ENCODE measurements around the gene PIEZO2.
"Not testable (repeated sequence)": the region's sequence is repeated elsewhere in the genome, so short reads cannot be mapped to it uniquely, and the experiment has no call there.

The PIEZO2 gene

GRCh38 chr18:10894501-10894900, 254.9 kb downstream of the PIEZO2 start:
- no peak for DNase-seq (ENCODE audit: low spot score)

GRCh38 chr18:10893761-10894160, 255.6 kb downstream of the PIEZO2 start:
- no peak for DNase-seq (ENCODE audit: low spot score)

- no peak for DNase-seq (ENCODE audit: low spot score)
Observed at GRCh38 chr18:10893196-10893595, 256.2 kb downstream of the PIEZO2 start.

DNA sequence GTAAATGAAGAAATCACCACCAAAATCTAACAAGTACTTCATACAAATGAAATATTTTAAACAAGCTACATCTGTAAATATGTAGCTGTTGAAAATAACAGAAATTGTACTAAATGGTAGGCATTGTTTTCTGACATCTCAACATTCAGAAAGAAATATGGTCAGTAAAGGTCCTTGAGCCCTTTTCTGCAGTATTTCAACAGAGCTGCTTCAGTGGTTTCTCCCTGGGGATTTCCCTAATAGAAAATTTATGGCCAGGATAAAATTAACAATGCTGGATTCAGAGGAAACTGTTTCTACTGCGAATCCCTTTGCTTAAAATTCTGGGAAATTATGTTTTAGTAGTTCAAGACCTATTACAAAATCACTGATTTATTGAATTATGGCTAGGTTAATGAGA, 256.6 kb downstream of the PIEZO2 start:
- no peak for DNase-seq (ENCODE audit: low spot score)

- DNase-seq (ENCODE audit: low spot score): no peak
Observed at GRCh38 chr18:10890022-10890421, 259.3 kb downstream of the PIEZO2 start.

DNA sequence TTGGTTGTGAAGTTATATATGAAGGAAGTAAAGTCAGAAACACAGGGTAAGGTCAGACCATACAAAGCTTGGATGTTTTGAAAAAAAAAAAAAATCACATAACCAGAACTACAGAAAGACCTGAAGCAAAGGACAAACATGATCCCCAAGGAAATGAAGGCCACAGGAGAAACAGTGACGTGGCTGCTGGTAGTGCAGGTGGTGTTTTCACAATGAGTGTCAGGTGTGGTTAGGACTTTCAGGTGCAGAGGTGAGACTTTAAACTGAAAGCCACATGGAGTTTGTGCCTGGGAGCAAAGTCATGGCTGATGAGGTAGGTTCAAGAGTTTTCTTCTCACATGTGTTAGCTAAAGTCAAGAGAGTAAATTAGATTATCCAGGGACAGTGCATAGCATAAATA, 270.7 kb downstream of the PIEZO2 start:
- DNase-seq (ENCODE audit: low spot score): no peak

- no peak for DNase-seq (ENCODE audit: low spot score)
Observed at GRCh38 chr18:10877987-10878386, 271.4 kb downstream of the PIEZO2 start.

GRCh38 chr18:10875811-10876210, 273.6 kb downstream of the PIEZO2 start:
- no peak for DNase-seq (ENCODE audit: low spot score)

GRCh38 chr18:10872304-10872703, 277.1 kb downstream of the PIEZO2 start:
- DNase-seq (ENCODE audit: low spot score): no peak

GRCh38 chr18:10864722-10865121, 284.6 kb downstream of the PIEZO2 start:
- no peak for DNase-seq (ENCODE audit: low spot score)

GRCh38 chr18:10863026-10863425, 286.3 kb downstream of the PIEZO2 start:
- DNase-seq (ENCODE audit: low spot score): no peak

DNA sequence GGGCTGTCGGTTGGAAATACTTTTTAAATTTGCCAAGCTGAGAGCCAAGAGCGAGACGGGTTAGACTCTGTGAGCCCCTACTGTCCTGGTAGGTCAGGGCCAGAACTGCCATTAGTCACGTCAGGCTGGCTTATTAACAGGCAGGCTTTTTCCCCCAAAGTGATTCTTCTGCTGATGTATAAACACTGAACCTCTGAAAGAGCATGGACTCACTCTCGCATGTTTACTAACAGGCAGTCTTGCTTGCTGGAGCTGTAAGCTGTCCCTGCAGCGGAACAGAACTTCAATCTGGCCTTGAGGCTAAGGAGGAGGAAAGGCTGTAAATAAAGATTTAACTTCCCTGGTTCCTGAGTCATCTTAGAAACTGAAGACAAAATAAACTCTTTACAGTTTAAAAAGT, 288.4 kb downstream of the PIEZO2 start:
- DNase-seq (ENCODE audit: low spot score): no peak

DNA sequence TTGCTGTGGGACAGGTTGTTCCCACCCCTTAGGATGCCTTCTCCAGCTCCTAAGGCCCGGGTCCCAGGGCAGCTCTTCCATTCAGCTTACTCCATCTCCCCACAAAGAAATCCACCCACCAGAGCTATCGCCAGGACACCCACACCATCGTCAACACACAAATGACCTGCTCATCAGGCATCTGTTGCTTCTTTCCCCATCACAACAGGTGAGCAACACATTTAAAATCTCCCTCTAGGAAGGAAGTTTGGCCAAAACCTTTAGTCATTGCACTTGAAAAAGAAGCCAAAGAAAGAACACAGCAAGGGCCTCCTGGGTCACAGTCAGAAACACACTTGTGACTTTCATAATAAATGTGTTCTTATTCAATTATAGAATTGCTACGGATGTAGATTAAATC, 289.0 kb downstream of the PIEZO2 start:
- no peak for DNase-seq (ENCODE audit: low spot score)

DNA sequence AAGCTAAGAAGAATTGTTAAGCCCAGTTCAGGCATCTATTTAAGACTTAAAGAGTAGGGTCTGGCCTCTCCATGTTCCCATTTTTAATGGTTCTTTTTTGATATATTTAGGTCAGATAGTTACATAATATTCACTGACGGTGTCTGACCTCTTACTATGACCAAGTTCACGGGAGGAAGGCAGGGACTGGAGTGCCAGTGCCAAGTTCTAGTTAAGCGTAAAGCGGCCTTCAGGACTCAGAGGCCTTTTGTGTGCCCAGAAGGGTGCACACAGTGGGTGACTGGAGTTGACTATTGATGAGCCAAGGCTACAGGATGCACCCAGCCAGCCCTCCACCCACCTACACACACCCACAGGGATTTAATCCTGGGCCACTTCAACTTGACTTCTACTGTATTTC, 290.9 kb downstream of the PIEZO2 start:
- DNase-seq (ENCODE audit: low spot score): no peak

DNA sequence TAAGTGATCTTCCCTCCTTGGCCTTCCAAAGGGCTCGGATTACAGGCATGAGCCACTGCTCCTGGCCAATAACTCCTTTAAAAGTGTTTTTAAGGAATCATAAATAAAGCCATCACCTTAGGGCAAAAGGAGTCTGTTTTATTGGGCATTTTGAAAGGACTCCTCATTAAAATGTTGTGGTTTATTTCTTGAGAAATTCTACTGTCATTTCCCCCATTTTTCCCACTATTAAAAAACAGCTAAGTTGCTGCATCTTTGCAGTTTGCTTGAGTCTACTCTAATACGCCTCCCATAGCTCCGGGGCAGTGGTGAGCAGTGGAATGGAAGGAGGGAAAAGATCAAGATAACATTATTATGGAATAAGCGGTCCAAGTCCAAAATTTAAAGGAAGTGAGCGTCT, 293.2 kb downstream of the PIEZO2 start:
- DNase-seq (ENCODE audit: low spot score): no peak

DNA sequence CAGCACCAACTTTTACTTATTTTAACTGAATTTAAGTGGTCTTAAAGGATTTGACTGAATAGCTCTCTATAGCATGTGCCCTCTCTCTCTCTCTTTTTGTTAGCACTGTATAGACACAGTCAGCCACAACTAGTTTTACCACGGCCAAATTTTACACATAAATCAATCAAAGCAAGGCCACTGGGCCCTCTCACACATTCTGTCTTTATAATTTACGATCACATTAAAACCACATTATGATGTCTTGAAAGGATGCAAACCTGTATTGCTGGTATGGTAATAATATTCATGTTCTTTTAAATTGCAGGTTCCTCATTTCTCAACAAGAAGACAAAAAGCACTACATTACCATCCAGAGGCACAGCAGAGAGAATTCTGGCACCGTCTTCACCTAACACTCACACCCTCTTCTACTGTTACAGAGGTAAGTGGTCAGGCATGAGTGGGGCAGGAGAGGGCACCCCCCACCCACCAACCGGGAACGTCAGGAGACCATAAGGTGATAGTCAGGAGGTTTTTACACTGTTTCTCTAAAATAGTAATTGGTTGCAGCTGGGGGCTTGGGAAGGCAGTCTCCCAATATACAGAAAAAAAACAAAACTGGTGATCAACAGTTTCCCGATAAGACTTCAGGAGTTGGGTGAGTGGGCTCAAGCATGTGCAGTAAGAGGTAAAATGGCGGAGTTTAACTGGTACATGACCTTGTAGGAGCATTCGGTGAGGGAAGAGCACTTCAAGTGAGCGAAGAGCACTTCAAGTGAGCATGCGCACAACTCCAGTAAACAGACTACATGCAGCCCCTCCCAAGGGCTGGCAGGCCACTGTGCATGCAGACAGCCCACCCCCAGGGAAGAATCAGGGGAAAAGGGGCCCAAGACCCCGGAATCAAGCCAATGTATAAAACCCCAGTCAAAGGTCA, 296.7 kb downstream of the PIEZO2 start:
- DNase-seq (ENCODE audit: low spot score): no peak

GRCh38 chr18:10851824-10852319, 297.5 kb downstream of the PIEZO2 start:
- DNase-seq (ENCODE audit: low spot score): peak; percentile 40

- DNase-seq (ENCODE audit: low spot score): no peak
Observed at GRCh38 chr18:10850840-10851239, 298.5 kb downstream of the PIEZO2 start.

DNA sequence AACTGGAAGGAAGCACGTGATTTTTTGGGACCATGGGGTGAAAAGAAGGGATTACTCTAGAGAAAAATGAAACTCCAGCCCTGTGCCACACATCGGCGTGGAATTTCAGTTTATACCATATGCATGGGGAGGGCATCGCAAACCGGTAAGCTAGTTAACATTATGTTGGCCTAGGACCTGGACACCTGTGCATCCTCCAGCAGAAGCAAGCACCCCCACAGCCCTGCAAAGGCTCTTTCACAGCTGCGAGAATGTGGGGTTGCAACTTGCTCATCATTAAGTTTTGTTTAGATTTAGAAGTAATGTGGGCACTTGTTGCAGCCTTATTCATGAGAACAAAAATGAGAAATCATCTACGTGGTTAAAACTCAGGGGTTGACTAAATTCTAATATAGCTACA, 299.2 kb downstream of the PIEZO2 start:
- no peak for DNase-seq (ENCODE audit: low spot score)

DNA sequence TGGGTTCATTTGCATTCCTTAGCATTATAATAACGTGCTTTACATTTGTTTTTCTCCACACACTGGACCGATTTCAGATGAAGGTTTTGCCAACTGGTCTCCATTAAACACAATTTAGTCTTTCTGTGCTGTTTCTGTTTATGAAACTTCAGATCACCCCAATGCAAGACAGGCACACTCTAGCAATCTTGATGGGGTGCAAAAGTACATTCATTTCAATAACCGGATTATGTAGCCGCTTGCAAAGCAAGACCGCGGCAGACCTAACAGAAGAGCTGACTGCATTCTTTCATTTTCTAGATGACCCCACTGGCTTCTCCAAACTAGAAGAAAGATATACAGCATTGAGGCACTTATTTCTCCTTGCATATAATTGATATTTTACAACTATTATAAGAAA, 301.5 kb downstream of the PIEZO2 start:
- no peak for DNase-seq (ENCODE audit: low spot score)

DNA sequence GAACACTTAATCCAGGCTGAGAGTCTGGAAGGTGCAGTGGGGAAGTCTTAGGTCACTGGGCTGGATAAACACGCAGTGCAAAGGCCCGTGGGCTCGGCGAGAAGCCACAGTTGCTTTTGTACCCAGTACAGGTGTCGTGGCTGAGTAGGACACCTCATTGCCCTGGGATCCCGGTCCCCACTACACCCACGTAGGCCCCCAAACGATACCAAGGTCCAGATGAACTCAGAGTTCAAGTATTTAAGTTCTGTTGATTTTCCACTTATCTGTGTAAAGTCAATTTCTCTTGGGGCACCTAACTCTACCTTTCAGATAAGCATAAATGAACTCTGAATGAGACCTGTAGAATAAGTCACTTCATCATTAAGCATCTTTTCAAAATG, 302.0 kb downstream of the PIEZO2 start:
- no peak for DNase-seq (ENCODE audit: low spot score)

DNA sequence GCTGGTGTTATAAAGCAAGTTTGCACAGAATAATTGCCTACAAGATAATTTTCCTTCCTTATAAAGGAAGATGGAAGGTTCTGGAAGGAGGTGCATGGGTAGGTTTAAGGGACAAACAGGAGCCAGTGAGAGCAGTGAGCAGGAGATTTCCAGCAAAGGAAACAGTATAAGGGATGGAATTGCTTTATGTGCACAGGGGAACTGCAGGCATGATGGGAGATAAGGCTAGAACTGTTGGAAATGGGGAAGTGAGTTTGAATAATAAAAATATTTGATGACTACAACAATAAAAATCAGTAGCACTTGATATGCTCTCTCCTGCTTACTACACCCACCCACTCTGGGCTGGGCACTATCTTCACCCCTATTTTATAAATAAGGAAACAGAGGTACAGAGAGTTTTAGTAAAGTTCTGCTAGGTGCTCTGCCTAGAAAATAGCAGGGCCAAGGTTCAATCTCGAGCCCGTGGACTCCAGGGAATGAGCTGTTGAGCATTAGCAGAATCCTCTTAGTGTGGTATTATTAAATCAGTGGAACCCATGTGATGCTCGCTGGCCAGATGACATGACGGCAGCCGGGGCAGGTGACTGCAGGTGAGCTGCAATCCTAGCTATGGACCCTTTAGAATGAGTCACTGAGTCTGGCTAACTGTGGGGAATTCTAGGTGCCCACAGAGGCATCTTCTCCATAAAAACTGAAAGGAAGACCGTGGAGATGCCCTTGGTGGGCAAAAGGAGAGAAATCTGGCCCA, 302.5 kb downstream of the PIEZO2 start:
- DNase-seq (ENCODE audit: low spot score): no peak

- DNase-seq (ENCODE audit: low spot score): not testable (repeated sequence)
Observed at GRCh38 chr18:10846035-10846434, 303.3 kb downstream of the PIEZO2 start.

All from HuH-7 (cell line).